RWPE2 (cell line): ENCODE results near the gene MBNL1.
A peak's percentile ranks its signal among the peaks of the same experiment; 100 is the strongest.

Experiments
- ATAC-seq: fragments of 200-7000 bp; cut with Tn5 transposase; 3 replicates; pipeline ENCODE4 v1.9.1; 2021; ENCODE audit warnings: low read depth
- DNase-seq: peaks from one replicate; pipeline ENCODE4 v3.0.0-alpha.2; 2020; ENCODE audit warnings: low spot score
- H3K27ac ChIP-seq: fragments of 450-650 bp; 2 replicates; pipeline ENCODE4 v1.5.1; 2017; ENCODE audit warnings: mild to moderate bottlenecking; ENCODE audit not compliant: poor library complexity, severe bottlenecking
- H3K27me3 ChIP-seq: fragments of 250-450 bp; sonication (Bioruptor Pico); 2 replicates; pipeline ENCODE4 v1.5.1; 2021; ENCODE audit warnings: mild to moderate bottlenecking, moderate library complexity; ENCODE audit not compliant: insufficient read depth, poor library complexity, severe bottlenecking
- H3K36me3 ChIP-seq: fragments of 250-450 bp; sonication (Bioruptor Pico); 2 replicates; pipeline ENCODE4 v1.5.1; 2020; ENCODE audit warnings: low read depth, mild to moderate bottlenecking, moderate library complexity
- H3K4me1 ChIP-seq: fragments of 250-450 bp; sonication (Bioruptor Pico); 2 replicates; pipeline ENCODE4 v1.5.1; 2021; ENCODE audit warnings: mild to moderate bottlenecking, moderate library complexity; ENCODE audit not compliant: insufficient read depth, poor library complexity, severe bottlenecking
- H3K4me3 ChIP-seq: fragments of 250-450 bp; sonication (Bioruptor Pico); 2 replicates; pipeline ENCODE4 v1.5.1; 2021; ENCODE audit warnings: mild to moderate bottlenecking, moderate library complexity; ENCODE audit not compliant: severe bottlenecking
- H3K9me3 ChIP-seq: fragments of 250-450 bp; sonication (Bioruptor Pico); 2 replicates; pipeline ENCODE4 v1.5.1; 2021; ENCODE audit warnings: mild to moderate bottlenecking, moderate library complexity; ENCODE audit not compliant: severe bottlenecking
- TF ChIP-seq, protein P1 (sequence below): fragments of 450-650 bp; IDR thresholded peaks from one replicate; pipeline ENCODE4 v1.5.1; 2017; ENCODE audit warnings: mild to moderate bottlenecking, moderate library complexity; ENCODE audit not compliant: poor library complexity, severe bottlenecking

Gene MBNL1

DNA sequence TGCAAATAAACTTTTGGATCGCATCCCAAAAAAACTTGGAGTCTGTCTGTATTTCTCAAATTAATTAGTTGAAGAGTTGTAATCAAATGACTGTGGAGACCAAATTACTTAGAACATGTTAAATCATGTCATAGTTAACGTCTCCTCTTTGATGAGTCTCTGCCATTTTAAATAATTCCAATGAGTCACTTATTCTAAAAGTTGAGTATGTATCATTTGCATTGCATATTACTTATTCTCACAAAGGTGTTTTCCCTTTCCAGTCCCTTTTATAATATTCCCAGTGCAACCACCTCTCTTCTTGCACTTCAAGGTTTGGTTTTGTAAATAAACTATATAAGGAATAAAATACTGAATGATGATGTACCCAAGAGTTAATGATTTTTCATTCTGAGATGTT, 36.0 kb upstream of the MBNL1 start:
- DNase-seq (no peak), ATAC-seq (no peak)
- TF ChIP-seq, protein P1, sequence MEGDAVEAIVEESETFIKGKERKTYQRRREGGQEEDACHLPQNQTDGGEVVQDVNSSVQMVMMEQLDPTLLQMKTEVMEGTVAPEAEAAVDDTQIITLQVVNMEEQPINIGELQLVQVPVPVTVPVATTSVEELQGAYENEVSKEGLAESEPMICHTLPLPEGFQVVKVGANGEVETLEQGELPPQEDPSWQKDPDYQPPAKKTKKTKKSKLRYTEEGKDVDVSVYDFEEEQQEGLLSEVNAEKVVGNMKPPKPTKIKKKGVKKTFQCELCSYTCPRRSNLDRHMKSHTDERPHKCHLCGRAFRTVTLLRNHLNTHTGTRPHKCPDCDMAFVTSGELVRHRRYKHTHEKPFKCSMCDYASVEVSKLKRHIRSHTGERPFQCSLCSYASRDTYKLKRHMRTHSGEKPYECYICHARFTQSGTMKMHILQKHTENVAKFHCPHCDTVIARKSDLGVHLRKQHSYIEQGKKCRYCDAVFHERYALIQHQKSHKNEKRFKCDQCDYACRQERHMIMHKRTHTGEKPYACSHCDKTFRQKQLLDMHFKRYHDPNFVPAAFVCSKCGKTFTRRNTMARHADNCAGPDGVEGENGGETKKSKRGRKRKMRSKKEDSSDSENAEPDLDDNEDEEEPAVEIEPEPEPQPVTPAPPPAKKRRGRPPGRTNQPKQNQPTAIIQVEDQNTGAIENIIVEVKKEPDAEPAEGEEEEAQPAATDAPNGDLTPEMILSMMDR: no peak
- Histone ChIP-seq H3K27me3 (no peaks in the 10 kb centered on the region), H3K27ac (no peak overlapping the region), H3K36me3 (no peaks in the 10 kb centered on the region), H3K9me3 (no peaks in the 10 kb centered on the region), H3K4me1 (peaks cover 20% of the 10 kb centered on the region), H3K4me3 (no peak overlapping the region)

DNA sequence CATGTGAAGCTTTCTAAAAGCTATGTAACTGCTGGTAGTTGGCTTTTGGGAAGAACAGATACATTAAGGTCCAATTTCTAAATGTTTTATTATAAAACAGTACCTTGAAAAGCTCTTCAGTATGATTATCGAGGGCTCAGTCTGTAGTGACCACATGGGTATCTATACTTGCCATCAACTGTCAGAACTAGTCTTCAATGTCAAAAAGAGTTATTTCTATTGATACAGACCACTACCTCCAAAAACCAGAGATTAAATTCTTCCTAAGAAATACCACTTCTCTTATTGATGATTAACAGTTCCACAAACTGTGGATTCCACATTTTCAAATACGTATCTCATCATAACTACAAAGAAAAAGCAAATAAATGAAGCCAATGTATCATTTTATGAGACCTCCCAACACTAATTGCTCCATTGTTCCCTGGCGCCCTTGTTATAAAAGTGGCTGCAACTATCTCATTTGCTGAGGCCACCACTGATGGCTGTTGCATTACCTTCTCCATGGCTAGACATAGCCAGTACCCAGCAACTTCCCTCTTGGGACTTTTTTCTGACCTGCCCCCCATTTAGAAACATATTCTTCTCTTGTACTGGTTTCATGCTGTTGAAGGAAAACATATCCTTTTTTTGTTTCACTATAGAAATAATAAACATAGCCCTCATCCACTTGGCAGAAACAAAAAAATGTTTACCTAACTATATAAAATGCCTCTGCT, 33.9 kb upstream of the MBNL1 start:
- H3K27ac ChIP-seq: no peak overlapping the region
- no peak overlapping the region for H3K4me3 ChIP-seq
- no peak for ATAC-seq

DNA sequence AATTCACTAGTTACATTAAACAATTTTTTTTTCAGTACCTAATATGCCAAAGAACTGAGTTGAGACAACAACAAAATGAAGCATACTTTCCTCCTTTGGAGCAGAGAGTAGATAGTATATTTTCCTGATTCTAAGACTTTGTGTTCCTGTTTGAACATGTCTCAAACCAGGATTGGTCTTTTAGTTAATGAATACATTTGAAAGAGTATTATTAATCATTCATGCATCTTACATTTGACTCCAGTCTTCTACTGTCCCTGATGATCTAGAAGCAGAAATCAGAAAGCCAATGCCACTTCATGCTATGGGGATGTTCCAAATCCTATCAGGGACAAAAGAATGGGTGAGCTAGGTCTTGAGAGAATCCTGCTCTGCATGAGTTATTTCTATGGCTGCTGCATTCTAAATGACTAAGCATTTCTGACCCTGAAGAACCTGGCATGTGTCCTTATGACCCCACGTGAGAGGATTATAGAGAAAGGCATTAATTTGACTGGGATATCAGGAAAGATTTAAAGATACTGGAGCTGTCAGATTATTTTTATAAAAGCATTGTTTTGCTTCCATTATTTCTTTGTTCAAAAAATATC, 32.9 kb upstream of the MBNL1 start:
- Histone ChIP-seq H3K9me3 (no peaks in the 10 kb centered on the region), H3K4me1 (peaks cover 31% of the 10 kb centered on the region), H3K36me3 (0 out of 2 replicates have a peak, but pooled peaks cover 5% of the 10 kb centered on the region), H3K4me3 (no peak overlapping the region), H3K27ac (no peak overlapping the region), H3K27me3 (no peaks in the 10 kb centered on the region)
- DNase-seq (no peak), ATAC-seq (peak; percentile 56; the same call in 2 of the 3 replicates)
- TF ChIP-seq, protein P1: no peak

More for the DNA sequence above, 33.9 kb upstream of the MBNL1 start:
- no peaks in the 10 kb centered on the region for H3K9me3 ChIP-seq
- peaks cover 21% of the 10 kb centered on the region for H3K4me1 ChIP-seq
- DNase-seq: no peak
- no peaks in the 10 kb centered on the region for H3K27me3 ChIP-seq
- TF ChIP-seq, protein P1: no peak
- no peaks in the 10 kb centered on the region for H3K36me3 ChIP-seq

DNA sequence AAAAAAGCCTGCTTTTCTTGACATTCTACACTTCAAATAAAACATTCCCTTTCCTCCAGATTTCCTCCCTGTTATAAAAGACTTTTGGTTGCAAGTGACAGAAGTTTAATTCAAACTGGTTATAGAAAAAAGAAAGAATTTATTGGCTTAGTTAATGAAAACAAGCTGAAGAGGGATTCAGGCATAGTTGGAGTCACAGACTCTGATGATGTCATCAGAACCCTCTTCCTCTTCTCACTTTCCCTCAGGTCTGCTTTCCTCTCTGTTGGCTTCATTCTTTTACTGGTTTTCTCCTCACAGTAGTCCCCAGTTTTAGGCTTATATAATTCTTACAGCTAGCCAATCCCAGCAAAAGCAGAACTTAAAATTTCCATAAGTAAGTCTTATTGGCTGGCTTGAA, 32.0 kb upstream of the MBNL1 start:
- no peak overlapping the region for H3K4me3 ChIP-seq
- ATAC-seq (no peak), DNase-seq (no peak)
- H3K9me3 ChIP-seq: no peaks in the 10 kb centered on the region
- TF ChIP-seq, protein P1: no peak
- H3K36me3 ChIP-seq: 0 out of 2 replicates have a peak, but pooled peaks cover 5% of the 10 kb centered on the region
- no peak overlapping the region for H3K27ac ChIP-seq
- peaks cover 35% of the 10 kb centered on the region for H3K4me1 ChIP-seq
- no peaks in the 10 kb centered on the region for H3K27me3 ChIP-seq
